Measurements from ENCODE around the gene STARD3.

Gene STARD3

DNA sequence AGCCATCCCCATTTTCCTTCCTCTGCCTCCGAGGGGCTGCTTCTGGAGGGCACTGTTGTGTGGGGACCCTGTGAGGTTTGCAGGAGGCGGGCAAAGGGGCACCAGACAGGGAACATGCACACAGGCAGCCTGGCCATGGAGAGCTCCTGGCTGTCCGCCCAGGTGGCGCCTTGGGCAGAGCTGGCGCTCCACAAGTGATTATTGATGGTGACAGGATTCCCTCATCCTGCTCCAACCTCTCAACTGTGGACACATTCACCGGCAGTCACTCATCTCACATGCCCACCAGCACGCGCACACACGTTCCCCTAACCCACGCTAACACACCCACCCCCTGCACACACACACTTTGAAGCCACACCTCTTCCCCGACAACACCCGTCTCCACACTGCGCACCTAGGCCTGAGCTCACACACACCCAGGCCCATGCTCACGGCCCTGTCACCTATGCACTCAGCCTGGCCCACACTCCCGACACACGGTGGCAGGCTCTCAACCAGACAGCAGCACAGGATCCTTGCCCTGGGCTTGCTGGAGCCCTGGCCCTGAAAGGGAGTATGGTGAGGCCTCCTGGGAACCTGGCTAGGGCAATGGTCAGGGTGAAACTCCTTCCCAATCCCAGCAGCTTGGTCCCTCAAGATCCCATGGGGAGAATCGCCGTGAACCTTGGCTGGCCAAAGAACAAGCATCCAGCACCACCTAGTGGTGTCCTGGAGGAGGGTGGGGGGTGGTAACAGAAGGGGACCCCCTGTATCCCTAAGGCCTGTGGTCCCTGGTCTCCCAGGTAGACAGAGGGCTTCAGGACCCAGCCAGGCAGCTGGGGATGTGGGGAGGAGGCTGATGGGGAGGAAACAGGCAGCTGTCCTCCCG, 34.9 kb downstream of the STARD3 start:
- DNase-seq: no peak

DNA sequence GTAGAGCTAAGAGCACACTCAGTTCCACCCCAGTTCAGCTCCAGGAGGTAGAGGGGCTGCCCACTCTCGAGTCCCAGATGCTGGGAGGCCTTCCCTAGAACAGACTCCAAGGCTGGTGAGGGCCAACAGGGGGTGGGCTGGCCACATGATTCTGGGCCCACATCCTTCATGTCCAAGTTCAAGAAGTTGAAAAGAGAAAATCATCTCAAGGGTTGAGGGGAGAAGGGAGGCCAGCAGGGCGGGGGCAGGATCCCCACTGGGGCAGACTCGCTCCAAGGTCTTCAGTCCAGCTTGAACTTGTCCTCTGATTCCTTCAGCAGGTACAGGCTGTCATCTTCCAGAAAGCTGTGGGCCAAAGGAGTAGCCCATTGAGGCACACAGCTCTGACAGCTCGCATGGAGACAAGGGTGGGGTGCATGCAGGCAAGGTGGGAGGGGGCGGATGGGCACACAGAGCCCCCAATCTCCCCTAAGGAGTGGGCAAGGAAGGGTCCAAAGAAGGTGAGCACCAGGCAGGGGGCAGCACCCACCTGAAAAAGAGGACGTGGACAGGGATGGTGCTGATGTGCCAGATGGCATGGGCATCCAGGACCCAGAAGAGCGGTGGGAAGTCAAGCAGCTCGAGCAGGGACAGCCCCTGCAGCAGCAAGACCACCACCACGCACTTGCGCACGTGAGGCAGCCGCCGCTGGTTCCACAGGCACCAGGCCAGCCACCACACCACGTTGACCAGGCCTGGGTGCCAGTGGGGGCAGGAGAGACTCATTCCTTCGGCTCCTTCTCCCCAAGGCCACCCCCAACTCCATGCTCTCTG, 35.8 kb downstream of the STARD3 start:
- DNase-seq: no peak

DNA sequence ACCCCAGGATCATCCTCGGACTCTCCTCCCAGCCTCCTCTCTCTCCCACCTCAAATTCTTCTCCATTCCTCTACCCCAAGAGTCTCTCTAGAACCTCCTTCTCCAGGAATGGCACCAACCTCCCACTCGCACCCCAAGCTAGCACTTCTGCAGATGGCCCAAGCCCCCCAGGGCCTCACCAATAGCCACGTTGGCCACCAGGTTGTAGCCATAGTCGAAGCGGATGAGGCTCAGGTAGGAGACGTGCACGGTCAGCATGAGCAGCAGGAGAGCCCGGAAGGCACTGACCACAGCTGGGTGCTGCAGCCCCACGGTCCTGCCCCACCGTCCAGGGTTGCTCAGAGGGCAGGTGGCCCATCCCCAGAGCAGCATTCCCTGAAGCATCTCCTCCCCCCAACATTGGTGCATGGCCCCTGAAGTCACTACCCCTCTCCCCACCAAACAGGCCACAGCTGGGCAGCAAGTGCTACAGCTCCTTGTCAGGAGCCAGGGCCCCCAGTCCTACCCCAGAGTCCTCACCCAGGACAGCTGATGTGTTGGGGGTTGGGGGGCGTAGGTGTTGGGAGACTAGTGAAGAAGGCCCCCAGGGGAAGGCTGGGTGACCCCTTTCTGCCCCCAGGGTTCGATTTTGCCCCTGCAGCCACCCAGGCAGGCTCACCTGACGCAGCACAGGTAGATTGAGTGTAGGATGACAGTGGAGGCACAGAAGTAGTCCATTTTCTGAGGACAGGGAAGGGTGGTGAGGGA, 36.6 kb downstream of the STARD3 start:
- DNase-seq: no peak

DNA sequence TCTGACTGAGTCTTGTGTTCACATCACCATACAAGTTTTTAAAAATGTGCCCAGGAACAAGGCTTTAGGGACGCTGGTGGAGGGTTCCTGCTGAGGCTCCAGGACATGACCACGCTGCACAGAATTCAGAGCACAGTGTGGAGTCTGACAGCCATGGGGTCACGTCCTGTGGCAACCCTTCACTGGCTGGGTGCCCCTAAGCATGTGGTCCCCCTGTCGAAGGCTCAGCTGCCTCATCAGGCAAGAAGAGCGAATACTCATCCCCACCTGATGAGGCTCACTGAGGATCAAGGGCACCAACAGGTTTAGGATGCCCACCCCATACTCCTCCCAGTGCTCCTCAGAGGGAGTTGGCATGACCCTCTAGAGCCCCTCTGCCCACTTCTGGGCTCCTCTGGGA, 37.2 kb downstream of the STARD3 start:
- no peak for DNase-seq

DNA sequence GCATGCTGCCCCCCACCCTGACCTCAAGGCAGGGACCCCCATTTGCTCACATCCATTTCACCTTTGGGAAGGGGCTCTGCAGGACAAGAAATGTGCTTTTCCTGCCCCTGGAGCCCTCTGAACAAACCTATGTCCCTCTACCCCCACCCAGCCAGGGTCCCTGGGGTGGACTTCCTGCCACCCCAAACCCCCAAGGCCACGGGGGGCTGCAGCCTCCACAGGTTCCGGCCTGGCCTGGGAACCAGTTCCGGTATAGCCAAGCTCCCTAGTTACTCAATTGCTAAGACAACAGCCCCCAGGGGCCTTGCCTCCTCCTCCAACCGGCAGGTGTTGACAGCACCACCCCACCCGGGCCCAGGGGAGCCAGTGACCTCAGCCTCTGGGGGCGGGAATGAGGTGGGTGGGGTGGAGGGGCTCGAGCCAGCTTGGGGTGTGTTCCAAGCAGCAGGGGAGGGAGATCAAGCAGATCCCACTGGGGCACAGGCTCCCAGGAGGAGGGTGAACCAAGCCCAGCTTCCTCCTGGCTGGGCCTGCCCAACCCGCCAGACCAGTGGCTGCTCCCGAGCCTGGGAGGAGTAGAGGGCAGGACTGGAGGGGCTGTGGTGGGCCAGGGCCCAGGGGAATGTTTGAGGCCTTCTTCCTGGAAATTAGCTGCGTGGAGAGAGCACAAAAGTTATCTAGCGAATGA, 37.9 kb downstream of the STARD3 start:
- DNase-seq: no peak

DNA sequence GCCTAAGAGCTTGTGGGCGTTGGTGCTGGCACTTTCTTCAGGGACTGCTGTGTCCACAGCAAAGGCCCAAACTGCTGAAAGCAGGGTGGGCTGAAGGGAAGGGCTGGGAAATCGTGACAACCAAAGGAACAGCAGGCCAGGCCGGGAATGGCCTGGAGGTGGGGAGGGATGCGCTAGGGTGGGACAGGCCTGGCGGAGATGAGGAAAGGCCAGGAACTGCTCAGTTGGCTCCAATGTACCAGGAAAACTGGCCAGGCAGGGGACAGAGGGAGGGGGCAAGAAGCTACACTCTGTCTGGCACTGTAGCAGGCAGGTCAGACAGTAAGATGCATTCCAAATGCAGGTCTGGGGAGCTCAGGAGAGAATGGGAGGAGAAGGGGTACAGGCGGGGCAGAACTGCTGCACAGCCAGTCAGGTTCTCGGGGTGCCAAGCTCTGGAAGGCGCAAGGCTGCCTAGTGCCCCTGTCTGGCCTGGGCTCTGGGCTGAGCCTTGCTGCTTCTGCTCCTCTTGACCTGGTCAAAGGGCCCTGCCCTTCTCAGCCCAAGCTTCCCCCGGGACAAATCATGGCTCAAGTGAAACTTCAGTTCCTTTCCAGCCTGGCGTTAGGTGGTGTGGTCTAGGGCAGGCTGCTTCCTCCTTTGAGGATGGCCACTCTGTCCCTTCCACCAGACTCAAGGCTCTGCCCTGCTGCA, 38.6 kb downstream of the STARD3 start:
- DNase-seq: no peak

DNA sequence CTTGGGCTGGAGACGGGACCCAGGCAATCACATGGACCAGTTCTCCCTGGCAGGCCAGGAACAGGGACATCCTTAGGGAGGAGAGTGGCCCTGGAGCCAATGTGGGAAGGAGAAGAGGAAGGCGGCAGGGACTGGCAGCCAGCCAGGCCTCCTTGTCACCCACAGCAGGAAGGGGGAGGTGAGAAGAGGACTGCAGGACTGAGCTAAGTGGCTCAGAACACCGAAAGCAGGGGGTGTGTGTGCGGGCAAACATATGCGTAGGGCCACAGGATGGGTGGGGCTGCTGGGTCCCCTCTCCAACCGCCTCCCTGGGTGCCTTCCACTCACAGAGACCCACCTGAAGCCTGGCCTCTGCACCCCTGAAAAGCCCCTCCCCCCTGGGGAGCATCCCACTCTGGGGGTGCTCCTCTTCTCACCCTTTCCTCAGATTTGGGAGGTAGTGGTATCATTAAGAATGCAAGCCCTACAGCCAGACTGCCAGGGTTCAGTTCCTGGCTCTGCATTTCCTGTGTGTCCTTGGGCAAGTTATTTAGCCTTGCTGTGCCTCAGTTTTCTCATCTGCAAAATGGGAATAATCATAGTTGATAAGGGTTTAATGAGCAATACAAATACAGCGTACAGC, 39.4 kb downstream of the STARD3 start:
- no peak for DNase-seq

DNA sequence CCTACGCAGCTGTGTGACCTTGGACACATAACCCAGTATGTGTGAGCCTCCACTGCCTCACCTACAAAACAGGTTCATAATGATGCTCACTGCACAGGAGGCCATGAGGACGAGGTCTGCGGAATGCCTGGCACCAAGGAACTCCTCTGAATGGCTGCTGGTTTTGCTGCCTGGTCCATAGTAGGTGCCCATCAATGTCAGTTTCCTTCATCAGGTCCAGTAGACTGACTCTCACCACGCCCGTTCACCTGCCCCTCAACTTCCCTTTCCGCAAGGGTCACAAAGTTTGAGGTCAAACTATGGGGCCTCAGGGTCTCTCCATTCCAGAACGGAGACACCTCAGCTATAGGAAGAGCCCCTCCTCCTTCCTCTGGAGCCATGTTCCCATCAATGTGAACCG, 40.1 kb downstream of the STARD3 start:
- no peak for DNase-seq

DNA sequence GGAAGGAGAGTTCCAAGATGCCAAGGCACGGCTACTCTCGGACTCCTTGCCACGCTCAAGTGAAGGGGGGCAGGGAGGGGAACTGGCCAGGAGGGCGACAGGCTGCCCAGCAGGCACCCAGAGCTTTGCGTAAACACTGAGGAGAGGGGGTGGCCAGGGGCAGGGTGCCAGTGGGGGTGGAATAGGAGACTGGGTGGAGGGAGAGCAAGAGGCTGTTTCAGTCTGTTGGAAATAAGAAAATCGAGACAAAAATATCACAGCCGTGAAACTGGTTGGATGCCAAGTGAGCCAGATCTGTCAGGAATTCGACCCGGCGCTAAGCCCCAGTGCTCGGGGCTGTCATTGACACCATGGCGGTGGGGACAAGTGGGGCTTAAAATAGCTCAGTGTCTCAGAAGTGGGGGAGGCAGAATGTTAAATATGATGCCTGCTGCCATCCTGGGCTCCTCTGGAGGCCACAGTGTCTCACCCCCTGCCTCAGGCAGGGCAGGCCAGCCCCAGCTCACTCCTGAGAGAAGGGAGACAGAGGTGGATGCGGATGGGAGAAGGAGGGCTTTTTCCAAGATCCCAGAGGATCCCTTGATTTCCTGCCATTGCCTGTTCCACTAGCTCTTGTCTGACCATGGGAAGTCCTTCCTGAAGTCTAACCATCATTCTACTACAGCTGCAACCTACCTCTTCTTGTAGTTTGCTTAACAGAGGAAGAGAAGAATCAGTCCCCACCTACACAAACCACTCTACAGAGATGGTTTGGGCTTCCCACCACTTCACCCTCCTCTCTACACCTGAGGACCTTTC, 40.8 kb downstream of the STARD3 start:
- DNase-seq: peak; percentile 48

DNA sequence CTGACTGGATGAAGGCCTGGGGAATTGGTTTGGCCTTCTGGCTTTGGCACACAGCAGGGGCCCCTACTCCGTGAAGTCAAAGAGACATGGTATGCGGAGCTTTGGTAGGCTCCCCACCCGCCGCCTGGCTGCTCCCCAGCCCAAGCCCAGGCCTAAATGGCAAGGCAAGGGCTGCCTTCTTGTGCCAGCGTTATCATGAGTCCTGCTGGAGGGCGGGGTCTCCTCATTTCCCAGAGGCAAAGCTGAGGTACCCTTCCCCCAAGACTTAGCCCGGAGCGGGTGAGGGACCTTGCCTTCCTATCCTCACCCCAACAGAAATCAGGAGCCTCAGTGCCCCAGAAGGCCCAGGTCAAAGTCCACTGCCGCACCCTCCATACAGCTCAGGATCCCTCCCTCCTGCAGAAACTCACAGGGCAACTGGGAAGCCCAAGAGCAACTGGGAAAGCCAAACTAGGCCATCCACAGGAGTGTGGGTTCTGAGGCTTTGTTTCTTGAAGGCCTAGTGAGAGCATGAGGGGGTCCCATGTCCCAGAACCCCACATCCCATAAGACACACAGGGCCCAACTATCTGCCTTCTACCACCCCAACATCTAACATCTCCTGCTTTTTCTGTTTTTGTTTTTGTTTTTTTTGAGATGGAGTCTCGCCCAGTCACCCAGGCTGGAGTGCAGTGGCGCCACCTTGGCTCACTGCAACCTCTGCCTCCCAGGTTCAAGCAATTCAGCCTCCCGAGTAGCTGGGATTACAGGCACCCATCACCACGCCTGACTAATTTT, 41.6 kb downstream of the STARD3 start:
- no peak for DNase-seq

DNA sequence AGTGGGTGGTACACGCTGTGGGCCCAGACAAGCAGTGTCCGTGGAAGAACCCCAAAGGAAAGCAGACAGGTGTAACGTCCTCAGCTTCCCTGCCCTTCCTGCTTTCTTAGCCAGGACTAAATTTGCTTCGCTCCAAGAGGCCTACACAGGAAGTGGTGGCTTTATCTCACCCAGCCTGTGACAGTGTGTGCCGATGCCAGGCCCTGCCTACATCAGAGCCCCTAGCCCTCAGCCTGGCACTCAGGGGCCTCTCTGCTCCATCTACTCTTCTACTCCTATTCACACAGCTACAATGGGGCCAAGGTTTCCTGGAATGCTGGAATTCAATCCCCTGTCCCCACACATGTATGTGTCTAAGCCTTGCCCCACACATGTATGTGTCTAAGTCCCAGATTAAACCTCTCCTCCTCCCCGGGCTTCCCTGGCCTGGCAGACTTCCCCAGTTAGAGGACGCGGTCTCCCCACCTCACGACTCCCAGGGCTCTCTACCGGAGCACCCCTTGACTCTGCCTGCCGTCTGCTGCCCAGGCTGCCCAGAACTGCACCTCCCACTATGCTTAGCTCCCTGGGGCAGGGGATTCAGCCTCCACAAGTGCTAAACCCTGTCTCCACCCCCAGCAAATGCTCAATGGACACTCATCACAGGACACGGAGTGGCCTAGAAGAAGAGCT, 42.7 kb downstream of the STARD3 start:
- no peak for DNase-seq

DNA sequence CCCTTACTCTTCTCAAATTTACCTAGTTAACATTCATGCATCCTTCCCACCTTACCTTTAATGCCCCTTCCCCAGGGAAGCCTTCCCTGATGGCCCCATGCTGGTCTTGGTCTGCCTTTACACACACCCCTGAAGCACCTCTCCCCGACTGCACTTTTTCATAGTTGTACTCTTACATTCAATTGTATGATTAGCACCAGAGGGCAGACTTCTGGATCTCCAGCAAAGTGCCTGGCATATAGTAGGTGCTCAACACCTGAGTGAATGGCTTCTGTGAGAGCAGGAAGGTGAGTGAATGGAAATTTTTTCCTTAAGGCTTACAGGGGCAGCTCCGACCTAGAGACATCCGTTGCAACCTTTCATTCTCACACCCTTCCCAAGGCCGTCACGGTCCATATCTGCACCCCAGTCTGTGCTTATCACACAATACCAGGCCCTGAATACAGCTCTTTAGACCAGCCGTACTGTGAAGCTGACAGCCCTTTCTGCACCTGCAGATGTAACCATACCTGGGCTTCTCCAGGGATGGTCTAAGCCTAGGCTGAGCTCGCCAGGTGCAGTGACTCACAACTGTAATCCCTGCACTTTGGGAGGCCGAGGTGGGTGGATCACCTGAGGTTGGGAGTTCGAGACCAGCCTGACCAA, 46.5 kb downstream of the STARD3 start:
- no peak for DNase-seq

DNA sequence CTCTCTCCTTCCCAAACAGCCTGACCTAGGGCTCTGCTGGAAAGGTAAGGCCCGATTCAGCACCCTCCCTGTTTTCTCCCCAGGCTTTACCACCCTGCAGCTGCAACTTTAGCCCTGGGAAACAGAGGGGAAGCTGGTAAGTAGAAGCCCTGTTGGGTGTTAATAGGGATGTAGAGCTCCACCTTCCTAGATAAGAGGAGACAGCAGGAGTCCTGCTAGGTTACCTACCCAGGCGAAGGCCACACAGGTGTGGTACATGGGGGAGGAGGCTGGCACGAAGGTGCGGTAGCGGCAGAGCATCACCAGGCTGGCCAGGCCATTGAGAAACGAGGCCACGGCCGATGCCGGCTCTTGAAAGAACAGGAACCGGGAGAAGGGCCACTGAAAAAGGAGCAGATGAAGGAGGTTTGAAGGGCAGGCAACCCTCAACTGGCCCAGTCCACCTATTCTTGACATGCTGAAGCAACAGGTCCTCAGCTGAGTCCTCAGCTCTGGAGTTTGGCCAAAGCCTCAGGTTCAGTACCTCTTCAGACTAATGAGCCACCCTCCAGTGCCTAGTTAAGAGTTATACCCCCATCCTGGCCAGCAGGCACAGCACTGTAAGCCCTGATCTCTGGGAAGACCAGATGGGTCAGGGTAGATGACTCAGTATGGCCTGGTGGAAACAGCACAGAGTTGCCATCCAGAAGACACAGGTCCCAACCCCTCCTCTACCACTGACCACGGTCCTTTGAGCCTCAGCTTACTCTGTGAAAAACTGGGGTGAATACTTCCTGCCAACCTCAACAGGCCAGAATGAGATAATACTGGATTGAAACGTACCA, 47.6 kb downstream of the STARD3 start:
- DNase-seq: no peak

DNA sequence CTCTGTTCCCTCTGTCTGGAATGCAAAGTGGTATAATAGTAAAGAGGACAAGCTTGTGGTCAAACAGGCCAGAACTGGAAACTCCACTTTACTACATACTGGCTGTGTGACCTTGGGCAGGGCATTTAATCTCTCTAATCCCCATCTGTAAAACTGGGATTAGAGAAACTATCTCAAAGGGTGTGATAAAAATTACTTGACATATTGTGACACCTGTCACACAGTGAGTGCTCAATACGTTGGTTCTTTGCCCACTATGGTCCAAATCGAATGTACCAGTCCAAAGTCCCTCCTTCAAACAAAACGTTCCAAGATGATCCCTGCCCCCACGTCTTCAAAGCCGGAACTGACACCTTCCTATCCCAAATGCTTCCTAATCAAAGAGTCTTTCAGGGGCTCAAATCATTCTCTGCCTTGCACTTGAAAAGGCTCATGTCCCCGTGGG, 50.2 kb downstream of the STARD3 start:
- no peak for DNase-seq

DNA sequence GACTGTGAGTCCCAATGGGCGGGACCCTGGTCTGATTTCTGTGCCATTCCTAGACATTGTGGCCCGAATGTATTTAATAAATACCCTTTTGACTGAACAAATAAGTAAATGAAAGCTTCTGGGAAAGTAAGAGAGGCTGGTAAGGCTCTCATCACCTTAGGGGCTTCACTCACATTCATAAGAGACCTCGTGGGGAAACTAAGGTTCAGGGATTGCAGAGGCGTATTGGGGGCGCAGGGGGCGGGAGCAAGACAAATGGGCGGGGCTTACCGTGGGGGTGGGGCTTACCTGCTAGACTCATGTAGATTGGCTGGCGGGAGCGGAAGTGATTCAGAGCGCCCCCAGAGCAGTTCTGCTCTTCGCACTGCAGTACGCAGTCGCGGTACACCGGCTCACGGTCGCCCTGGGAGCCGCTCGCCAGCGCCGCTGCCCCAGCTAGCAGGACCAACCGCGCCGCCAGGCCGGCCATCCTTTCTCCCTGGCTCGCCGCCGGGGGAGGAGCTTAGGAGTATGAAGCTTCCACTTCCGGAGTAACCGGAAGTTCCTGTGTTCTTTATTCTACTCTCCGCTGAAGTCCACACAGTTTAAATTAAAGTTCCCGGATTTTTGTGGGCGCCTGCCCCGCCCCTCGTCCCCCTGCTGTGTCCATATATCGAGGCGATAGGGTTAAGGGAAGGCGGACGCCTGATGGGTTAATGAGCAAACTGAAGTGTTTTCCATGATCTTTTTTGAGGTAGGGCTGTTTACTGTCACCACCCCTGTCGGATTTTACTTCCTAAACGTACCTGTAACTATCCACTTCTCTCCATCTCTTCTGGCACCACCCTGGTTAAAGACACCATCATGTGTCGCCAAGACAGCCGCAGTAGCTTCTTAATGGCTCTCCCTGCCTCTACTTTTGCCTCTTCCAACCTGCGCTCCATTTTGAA, 50.9 kb downstream of the STARD3 start, which contains the start of gene PGAP3:
Gene PGAP3 (minus strand): TSS at position 512 of the 929 bp plus-strand sequence. CDS start 43 bp downstream, at position 469.
- DNase-seq: peak; percentile 99

DNA sequence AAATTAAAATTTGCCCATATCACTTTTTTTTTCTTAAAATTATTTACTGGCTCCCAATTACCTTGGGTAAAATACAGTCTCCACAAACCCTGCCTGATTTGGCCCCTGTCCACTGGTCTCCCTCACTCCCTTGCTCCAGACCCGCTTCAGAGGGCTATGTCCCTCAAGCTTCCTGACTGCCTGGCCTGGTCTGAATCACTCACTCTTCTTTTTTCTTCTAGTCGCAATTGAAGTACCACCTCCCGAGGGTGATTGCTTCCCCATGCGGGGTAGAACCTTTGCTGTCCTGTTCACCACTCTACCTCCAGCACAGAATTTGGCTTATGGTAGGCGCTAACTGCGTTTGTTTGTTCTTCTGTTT, 51.5 kb downstream of the STARD3 start:
- DNase-seq: no peak

All from right kidney (tissue), 1 donor.